ENCODE measurements around the gene APCDD1.
"Not testable (repeated sequence)": the region's sequence is repeated elsewhere in the genome, so short reads cannot be mapped to it uniquely, and the experiment has no call there.

APCDD1 gene

GRCh38 chr18:10463741-10464140, 9.3 kb downstream of the APCDD1 start:
- no peak for DNase-seq

- not testable (repeated sequence) for DNase-seq
Observed at GRCh38 chr18:10464161-10464648, 9.8 kb downstream of the APCDD1 start.

DNA sequence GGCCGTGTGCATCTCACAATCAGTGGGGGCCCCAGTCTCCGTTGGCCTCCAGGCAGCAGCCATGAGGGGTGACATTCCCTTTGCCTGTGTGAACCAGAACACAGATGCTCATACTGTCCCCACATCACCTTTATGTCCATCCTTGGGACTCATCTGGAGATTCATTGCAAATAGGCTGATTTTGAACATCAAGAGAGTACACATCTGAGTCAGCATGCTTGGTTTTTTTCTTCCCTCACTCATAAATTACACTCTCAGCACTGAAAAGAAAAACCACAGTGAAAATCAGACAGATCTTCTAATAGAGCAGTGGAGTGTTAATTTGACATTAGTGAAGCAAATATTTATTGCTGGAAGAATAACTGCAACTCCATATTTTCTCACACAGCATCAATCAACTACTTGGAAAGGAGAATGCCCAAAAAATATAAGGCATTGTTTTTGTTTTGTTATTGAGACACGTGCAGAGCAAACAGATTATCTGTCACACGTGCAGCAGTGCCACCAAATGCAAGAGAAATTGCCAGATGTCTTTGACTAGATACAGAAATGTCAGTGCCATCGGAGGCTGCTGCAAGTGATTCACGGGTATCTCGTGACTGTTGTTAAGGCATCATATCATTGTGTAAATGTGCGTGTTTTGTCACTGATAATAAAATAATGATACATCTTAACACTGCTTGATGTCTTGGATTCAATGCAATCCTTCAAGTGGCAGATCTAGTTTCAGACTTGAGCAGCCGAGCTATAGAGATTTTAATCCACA, 10.9 kb downstream of the APCDD1 start:
- no peak for DNase-seq

DNA sequence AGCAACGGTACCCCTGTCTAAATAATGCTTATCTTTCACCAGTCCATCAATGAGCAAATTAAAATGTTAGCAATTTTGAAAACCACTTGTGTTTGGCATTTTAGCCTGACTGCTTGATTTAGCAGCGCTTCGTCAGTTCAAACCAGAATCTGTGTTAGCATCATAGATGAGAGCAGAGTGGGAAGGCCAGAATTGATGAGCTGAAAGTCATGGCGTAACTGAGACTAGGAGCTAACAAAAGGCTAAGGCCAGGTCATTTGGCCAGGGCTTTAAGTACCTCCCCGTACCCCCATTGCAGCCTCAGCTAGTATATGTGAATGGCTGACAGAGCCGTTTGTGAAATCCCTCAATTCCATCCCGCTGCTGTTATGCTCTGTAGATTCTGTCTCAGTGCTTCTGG, 16.0 kb downstream of the APCDD1 start:
- DNase-seq, result no peak

- no peak for DNase-seq
Observed at GRCh38 chr18:10471574-10471973, 17.1 kb downstream of the APCDD1 start.

GRCh38 chr18:10473132-10473531, 18.7 kb downstream of the APCDD1 start:
- no peak for DNase-seq

DNA sequence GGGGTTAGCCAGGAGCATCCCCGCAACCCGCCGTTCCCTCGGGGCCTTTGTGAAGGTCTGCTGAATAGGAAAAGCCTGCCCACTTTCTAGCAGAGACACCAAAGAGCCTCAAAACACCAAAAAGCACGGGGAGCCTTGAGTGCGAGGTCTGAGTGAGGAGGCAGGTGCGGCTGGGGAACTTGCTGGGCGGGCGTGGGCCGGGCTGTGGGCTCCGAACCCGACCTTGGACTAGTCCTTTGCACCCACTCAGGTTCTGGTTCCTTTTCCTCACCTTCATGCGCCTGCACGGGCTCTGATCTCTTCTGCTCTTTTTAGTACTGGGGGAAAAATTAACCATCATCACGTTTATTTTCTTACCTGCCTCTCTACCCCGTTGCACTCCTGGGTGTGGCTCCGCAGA, 19.9 kb downstream of the APCDD1 start:
- DNase-seq, result no peak

DNA sequence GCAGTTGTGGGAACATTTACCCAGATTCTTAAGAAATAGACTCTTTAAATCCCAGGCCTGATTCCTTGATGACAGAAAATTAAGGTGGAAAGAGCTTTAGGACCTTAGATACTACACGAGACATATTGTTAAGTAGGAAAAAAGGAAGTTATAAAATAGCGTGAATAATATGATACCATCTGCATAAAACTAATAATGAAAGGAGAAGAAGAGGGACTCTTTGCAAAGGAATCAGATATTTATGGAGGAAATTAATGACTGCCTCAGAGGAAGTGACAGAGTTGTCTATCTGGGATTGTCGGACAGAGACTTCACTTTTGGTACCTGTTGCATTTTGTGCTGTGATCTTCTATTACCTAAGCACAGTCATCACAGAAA, 20.8 kb downstream of the APCDD1 start:
- no peak for DNase-seq

- DNase-seq, result no peak
Observed at GRCh38 chr18:10475654-10476291, 21.3 kb downstream of the APCDD1 start.

DNA sequence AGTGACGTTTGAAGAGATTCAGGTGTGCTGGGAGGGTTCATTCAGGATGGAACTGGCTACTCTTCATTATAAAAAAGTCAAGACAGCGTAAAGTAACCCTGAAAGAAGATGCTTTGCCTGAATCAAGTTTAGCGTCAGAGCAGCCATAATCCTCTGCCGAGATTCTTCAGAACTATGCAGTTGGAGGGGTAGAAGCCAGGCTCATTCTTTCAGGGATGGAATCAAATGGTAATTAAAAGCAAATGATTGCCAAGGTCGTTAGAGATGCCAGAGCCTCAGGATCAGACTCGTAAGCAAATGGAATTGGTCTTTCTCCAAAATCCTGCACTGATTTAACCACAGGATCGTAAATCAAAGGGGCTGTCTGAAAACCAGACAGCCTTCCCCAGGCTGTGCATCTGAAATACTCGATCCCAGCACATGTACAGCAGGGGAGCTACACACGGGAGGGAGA, 21.9 kb downstream of the APCDD1 start:
- no peak for DNase-seq

GRCh38 chr18:10477121-10477862, 22.9 kb downstream of the APCDD1 start:
- no peak for DNase-seq

GRCh38 chr18:10477863-10478260, 23.4 kb downstream of the APCDD1 start:
- no peak for DNase-seq

GRCh38 chr18:10481831-10482230, 27.4 kb downstream of the APCDD1 start:
- no peak for DNase-seq

DNA sequence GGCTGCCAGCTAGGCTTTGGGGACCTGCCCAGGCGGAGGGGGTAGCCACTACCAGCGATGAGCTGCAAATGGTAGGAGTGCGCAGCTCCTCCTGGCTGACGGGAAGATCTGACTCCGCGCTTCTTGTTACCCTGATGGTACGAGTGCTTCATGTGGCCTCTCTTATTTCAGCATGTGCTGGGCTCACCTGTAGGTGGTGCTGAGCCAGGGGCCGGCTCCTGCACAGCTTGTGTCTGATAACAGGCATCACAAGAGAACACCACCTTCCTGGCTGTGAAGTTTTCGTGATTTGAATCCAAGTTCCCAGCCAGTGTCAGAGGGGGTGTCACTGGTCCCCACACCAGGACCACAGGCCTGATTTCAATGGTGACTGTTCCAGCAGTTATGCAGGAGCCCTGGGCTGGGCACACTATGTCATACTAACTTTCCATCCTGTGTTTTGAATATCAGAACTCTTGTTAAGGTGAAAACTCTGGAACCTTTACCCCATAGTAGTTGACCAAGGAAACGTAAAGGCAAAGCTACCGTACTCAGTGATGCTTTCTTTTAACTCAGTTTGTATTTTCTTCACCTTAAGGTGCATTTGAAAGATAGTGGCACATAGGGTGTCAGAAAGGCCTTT, 28.0 kb downstream of the APCDD1 start:
- DNase-seq, result no peak

DNA sequence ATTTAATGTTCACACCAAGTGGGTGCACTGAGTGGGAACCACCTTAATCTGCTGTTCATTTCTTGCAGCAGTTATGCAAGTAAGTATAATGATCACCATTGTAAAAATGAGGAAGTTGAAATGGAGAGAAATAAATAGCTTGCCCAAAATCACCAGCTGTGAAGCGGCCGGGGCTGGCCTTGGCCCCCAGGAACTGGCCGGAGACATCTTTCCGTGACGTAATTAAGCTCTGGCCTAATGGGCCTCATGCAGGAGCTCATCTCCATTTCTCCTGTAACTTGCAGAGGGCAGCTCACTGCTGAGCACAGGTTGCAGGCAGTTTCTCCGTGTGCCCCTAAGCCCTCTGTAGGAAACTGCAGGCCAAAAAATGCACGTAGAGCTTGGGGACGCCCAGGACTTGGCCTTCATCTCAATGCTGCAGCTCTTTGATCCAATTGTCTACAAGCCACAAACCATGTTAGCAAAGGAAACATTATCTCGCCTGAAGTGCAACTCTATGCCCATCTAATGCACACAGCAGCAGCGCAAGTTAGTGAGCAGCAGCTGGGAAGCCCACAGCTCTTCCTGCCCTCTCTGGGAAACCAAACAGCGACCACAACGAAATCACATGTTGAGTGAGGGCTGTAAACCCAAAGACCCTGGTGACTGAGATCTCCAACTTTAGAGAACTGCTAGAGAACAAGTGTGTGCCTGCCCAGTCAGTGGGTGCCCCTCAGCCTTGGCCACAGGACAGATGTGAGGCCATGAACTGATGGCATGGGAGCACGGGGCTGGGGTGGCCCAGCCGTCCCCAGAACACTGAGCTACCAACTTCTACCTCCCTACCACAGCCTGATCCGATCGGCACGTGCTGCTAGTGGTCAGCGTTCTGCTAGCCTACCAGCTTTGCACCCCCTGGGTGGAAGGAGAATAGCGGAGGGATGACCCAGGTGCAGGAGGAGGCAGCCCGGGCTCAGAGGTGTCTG, 28.8 kb downstream of the APCDD1 start:
- DNase-seq, result no peak

DNA sequence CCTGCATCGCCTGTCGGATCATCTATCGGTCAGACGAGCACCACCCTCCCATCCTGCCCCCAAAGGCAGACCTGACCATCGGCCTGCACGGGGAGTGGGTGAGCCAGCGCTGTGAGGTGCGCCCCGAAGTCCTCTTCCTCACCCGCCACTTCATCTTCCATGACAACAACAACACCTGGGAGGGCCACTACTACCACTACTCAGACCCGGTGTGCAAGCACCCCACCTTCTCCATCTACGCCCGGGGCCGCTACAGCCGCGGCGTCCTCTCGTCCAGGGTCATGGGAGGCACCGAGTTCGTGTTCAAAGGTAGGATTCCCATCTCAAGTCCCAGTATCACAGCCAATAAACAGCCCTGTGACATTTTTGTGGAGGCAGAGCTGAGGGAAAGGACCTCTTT, 31.0 kb downstream of the APCDD1 start:
- no peak for DNase-seq

GRCh38 chr18:10486362-10486761, 31.9 kb downstream of the APCDD1 start:
- DNase-seq, result no peak

- no peak for DNase-seq
Observed at GRCh38 chr18:10487154-10487553, 32.7 kb downstream of the APCDD1 start.

DNA sequence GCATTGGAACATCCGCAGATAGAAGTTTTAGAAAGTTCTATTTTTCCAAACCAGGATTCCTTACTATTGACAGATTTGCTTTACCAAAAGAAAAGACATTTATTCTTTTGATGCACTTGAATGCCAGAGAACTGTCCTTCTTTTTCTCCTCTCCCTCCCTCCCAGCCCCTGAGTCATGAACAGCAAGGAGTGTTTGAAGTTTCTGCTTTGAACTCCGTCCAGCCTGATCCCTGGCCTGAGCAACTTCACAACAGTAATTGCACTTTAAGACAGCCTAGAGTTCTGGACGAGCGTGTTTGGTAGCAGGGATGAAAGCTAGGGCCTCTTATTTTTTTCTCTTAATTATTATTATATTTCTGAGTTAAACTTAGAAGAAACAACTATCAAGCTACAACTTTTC, 33.6 kb downstream of the APCDD1 start:
- no peak for DNase-seq

DNA sequence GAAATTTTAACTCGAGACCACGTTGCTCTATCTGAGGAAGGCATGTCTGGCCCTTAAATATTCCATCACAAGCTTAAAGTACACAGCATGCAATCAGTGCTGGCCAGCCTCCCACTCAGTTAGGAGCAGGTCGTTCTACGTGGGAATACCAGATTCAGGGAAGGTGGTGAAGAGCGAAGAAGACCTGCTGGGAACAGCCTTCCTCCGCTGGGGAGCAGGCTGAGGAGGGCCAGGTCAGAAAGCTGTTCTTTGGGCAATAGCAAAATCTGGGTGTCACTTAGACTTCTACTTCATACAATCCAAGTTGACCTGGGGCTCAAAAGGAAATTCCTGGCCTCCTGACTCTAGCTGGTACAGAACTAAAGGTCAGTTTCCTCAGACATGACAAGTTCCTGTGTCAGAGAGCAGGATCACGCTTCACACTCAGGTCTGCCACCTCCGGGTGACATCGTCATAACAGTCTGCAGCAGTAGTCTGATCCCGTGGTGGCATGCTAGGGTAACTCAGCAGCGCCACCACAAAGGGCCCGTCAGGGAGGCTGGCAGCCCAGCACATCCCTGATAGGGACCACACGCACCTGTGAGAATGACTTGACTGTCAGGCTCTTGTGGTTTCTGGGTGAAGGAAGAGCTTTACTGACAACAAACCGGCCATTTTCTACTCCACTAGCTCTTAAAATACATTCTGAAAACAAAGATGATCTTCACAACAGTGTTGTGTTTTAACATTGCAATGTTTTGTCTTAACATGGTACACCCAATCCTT, 36.1 kb downstream of the APCDD1 start:
- DNase-seq, result peak; percentile 35

- DNase-seq, result no peak
Observed at GRCh38 chr18:10495936-10496335, 41.5 kb downstream of the APCDD1 start.
